ENCODE data around the gene OR4E1. TPM values are rescaled to one million over a fixed set of nuclear protein-coding genes. Genes with fewer than 3 reads are reported as not detected.
"Not testable (repeated sequence)": the region's sequence is repeated elsewhere in the genome, so short reads cannot be mapped to it uniquely, and the experiment has no call there.

The OR4E1 gene
- polyA plus RNA-seq (ENCODE audit: insufficient read length) = not detected

GRCh38 chr14:21673718-21674117 is at the start of gene OR4E1:
Gene OR4E1 (minus strand): TSS chr14:21673818. CDS start chr14:21670935, 2,883 bp downstream.
- DNase-seq (ENCODE audit: low read depth) = no peak

GRCh38 chr14:21721504-21721903 is 47.9 kb upstream of the OR4E1 start:
- no peak for DNase-seq (ENCODE audit: low read depth)

- DNase-seq (ENCODE audit: low read depth) = no peak
Measured at GRCh38 chr14:21719841-21720240, 46.2 kb upstream of the OR4E1 start.

DNA sequence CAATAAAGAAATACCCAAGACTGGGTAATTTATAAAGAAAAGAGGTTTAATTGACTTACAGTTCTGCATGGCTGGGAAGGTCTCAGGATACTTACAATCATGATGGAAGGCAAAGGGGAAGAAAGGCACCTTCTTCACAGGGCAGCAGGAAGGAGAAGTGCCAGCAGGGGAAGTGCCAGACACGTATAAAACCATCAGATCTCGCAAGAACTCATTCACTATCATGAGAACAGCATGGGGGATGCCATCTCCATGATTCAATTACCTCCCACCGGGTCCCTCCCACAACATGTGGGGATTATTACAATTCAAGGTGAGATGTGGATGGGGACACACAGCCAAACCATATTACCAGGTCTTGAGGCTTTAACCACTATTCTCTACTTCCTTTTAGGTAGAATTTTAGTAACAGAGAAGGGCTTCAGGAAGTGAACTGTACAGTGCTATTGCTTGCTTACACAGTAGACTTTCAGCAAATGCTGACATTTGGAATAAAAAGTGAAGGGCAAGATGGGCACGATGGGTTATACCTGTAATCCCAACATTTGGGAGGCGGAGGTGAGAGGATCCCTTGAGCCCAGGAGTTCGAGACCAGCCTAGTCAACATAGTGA is 40.8 kb upstream of the OR4E1 start:
- DNase-seq (ENCODE audit: low read depth) = no peak

GRCh38 chr14:21712036-21712435 is 38.4 kb upstream of the OR4E1 start:
- no peak for DNase-seq (ENCODE audit: low read depth)

DNA sequence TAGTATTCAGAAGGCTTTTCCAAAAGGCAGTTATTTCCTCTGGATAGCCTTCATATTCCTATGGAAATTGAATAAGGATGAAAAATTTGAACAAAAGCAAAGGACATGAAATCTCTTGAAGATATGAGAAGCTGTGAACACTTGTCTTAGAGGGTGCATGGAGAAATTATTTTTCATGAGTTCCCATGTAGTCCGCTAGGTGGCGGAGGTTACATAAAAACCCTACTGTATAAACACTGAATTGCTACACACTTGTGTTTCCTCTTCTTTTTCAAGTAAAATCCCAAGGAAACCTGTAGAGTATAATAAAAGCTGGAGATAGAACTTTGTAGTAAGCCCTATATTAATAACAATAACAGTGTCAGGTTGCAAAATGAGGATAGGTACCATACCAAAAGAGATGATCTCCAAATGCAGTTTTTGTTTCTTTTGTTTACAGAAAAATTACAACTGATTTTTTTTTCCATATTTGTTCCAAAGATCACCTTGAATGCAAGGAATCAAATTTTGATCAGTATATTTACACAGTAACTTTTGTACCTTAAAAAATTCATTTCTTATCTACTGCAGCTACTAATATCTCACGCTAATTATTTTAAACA is 37.8 kb upstream of the OR4E1 start:
- DNase-seq (ENCODE audit: low read depth) = peak; percentile 2

GRCh38 chr14:21704338-21704737 is 30.7 kb upstream of the OR4E1 start:
- DNase-seq (ENCODE audit: low read depth) = no peak

DNA sequence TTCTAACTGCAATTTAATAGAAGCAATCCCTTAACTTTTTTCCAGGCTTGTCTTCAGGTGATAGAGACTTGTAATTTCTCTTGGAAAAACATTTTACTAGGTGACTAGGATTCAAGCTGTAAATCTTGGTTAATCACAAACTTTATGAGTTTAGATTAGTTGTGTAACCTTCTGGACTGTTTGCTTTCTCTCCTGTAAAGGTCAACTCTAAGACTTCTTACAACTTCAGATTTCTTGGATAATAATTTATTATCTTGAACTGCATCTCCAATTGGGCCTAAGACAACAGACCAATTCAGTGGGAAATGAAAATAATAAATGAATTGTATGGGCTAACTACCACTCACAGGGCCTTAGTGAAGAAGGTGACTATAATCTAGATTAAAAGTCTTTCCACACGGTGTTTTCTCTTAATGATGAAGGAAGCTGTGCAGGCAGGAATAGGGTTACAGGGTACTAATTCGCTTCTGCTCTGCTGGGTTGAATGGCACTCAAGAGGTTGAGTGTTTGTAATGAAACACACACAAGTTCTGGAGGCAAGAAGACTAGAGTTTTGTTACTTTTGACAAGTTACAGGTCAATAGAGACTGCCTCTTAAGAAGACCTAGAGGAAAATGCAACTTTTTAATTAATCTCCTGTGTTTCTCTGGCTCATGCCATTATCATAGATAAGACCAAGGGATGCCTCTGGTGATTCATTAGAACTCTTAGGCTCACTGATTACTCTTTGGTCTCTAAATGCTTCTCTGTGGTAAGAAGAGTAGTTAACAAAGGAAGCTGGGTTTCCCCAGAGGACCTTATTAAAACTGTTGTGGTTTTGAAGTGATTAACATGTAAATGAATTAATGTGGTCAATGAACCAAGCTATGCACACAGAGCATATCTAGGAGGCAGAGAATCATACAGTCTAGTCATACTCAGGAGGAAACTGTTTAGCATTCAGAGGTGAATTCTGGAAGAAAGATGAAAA is 30.0 kb upstream of the OR4E1 start:
- no peak for DNase-seq (ENCODE audit: low read depth)

DNA sequence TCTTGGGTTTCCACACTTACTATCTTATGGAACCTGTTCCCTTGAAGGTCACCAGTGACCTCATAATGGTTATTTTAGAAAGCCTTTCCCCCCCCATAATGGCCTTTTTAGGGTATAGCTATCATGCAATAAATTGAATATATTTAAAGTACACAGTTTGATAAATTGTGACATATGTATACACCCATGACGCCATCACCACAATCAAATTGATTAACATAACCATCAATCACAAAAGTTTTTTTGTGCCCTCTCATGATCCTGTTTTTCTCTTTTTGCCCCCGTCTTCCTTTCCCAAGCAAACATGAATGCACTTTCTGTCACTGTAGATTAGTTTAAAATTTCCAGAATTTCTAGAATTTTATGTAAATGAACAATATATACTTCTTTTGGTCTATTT is 28.7 kb upstream of the OR4E1 start:
- no peak for DNase-seq (ENCODE audit: low read depth)

DNA sequence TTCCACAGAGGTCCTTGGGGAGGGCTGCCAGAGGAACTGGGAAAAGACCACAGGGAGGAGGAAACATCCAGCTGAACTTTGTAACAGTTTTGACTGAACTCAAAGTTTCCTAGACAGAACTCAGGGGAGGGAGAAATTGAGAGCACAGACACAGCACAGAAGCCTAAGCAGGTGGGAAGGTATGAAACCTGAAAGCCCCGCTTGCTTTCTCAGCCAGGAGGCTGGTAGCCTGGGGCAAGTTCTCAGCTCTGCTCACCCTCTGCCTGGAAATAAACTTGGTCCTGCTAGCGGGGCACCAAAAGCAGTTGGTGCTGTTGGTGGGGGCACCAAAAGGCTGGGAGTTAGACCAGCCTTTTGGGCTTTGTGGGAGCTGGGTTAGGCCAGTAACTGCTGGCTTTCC is 25.9 kb upstream of the OR4E1 start:
- DNase-seq (ENCODE audit: low read depth) = no peak

GRCh38 chr14:21698538-21698937 is 24.9 kb upstream of the OR4E1 start:
- not testable (repeated sequence) for DNase-seq (ENCODE audit: low read depth)

- DNase-seq (ENCODE audit: low read depth) = not testable (repeated sequence)
Measured at GRCh38 chr14:21697662-21698061, 24.0 kb upstream of the OR4E1 start.

DNA sequence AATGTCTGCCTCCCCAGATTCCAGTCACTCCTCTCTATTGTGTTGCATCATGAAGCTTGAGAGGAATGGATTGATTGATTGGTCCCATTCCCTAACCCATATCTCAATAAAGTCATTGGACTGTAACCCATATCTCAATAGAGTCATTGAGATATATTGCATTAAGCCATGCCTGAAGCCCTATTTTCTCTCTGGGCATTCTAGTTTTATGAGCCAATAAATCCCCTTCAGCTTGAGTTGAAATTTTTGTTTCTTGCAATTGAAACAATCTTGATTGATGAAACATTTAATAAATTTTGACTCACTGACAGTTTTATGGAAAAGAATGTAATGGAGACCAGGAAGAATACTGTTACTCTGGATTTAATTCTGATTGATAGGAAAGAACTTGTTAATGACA is 20.8 kb upstream of the OR4E1 start:
- no peak for DNase-seq (ENCODE audit: low read depth)

DNA sequence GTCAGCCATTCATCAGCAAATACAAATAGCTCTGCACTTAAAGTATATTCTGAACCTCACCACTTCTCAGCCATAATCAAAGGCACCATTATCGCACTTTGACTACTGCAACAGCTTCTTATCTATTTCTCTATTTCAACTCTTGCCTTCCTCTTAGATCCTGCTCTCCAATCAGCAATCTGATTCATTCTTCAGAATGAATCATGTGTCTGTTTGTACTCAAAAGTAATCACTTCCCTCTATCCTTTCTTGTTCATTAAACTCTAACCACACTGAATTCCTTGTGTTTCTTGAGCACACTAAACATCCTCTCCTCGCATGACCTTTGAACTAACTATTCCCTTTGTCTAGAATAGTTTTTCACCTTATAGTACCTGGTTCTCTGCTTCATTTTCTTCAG is 12.8 kb upstream of the OR4E1 start:
- DNase-seq (ENCODE audit: low read depth) = no peak

DNA sequence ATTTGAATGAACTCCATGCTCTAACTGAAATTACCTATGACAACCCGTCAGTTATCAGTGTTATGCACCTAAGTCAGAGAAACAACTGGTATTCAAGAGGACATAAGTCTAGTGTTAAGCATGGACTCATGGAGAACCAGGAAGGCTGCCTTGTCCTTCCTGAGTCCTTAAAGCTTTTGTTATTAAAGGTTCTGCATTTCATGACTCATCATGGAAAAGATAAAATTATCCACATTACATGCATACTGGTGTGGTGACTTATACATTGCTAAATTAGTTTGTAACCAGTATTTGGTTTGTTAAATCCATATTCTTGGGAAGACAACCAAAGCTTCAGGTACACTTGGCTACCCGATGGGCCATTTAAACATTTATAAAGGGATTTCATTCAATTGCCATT is 6.5 kb upstream of the OR4E1 start:
- no peak for DNase-seq (ENCODE audit: low read depth)

GRCh38 chr14:21675566-21675965 is 1.9 kb upstream of the OR4E1 start:
- DNase-seq (ENCODE audit: low read depth) = no peak

GRCh38 chr14:21672116-21672515 is 1.5 kb downstream of the OR4E1 start:
- DNase-seq (ENCODE audit: low read depth) = no peak

- no peak for DNase-seq (ENCODE audit: low read depth)
Measured at GRCh38 chr14:21671371-21671770, 2.2 kb downstream of the OR4E1 start.

DNA sequence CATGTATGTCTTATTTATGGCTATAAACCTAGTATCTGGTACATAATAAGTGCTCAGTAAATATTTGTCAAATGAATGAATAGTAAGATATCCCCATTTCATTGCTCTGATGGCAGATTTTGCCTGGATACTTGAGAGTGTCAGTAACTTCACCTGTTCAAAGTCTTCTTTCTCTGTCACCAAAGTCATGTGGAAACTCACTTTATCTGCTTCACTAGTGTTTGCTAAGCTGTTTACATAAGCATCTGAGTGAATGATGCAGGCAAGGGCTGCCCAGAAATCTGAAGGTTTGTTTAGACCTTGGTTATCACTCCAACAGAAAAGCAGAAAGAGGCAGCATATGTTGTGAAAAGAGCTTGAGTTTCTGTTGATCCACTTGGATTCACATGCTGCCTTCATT is 4.3 kb downstream of the OR4E1 start:
- no peak for DNase-seq (ENCODE audit: low read depth)

GRCh38 chr14:21668377-21668776 is 5.2 kb downstream of the OR4E1 start:
- no peak for DNase-seq (ENCODE audit: low read depth)

DNA sequence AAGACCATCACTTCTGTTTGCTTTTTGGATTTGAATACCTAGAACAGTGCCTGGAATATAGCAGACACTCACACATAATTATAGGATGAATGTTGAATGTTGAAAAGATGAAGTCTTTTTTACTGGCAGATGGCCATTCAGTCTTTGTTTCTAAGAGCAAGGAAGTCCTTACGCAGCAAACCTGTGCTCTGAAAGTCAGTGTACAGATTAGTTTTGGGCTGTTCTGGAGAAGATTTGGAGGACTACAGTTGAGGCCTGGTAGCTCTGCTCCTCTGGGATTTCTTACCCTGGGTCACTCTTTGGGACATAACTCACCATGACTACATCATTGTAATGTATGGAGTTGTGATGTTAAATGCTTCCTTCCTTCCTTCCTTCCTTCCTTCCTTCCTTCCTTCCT is 16.6 kb downstream of the OR4E1 start:
- no peak for DNase-seq (ENCODE audit: low read depth)

GRCh38 chr14:21654215-21654614 is 19.4 kb downstream of the OR4E1 start:
- no peak for DNase-seq (ENCODE audit: low read depth)

Measured in forelimb muscle (tissue), 1 donor.